Stimulated activated CD4-positive, alpha-beta T cell treated with anti-CD3 and anti-CD28 coated beads, TNF-alpha, amount 100 ng/mL, for 24 hours (primary cell): ENCODE results near the gene NELL1.
A peak's percentile ranks its signal among the peaks of the same experiment; 100 is the strongest.

Experiments used
- DNase-seq, 3 experiments: peaks; one replicate each; pipeline ENCODE4 v3.0.0-alpha.2; 2020; ENCODE audit warnings: low read depth in 3 of 3

NELL1 gene

GRCh38 chr11:20668844-20669819, at the start of gene NELL1:
Gene NELL1, plus strand, starts transcription at chr11:20669586.
- no peak for DNase-seq

- no peak for DNase-seq
Observed at GRCh38 chr11:20620988-20621387, 48.4 kb upstream of the NELL1 start.

GRCh38 chr11:20621679-20622078, 47.7 kb upstream of the NELL1 start:
- no peak for DNase-seq

GRCh38 chr11:20623252-20623651, 46.1 kb upstream of the NELL1 start:
- DNase-seq = no peak

GRCh38 chr11:20626279-20626678, 43.1 kb upstream of the NELL1 start:
- no peak for DNase-seq

- no peak for DNase-seq
Observed at GRCh38 chr11:20627026-20627425, 42.4 kb upstream of the NELL1 start.

GRCh38 chr11:20627701-20628100, 41.7 kb upstream of the NELL1 start:
- no peak for DNase-seq

- no peak for DNase-seq
Observed at GRCh38 chr11:20631519-20632168, 37.7 kb upstream of the NELL1 start.

- DNase-seq = no peak
Observed at GRCh38 chr11:20632169-20632532, 37.2 kb upstream of the NELL1 start.

- no peak for DNase-seq
Observed at GRCh38 chr11:20634044-20634443, 35.3 kb upstream of the NELL1 start.

- no peak for DNase-seq
Observed at GRCh38 chr11:20634781-20635180, 34.6 kb upstream of the NELL1 start.

GRCh38 chr11:20638074-20638473, 31.3 kb upstream of the NELL1 start:
- no peak for DNase-seq

- DNase-seq = no peak
Observed at GRCh38 chr11:20639688-20640087, 29.7 kb upstream of the NELL1 start.

- no peak for DNase-seq
Observed at GRCh38 chr11:20640401-20640800, 29.0 kb upstream of the NELL1 start.

GRCh38 chr11:20644360-20644759, 25.0 kb upstream of the NELL1 start:
- no peak for DNase-seq

GRCh38 chr11:20647976-20648565, 21.3 kb upstream of the NELL1 start:
- peak in 2 of 3 experiments; percentile 3 to 5 for DNase-seq

- DNase-seq = no peak
Observed at GRCh38 chr11:20652150-20652806, 17.1 kb upstream of the NELL1 start.

- no peak for DNase-seq
Observed at GRCh38 chr11:20654038-20654437, 15.3 kb upstream of the NELL1 start.

- DNase-seq = no peak
Observed at GRCh38 chr11:20656901-20657300, 12.5 kb upstream of the NELL1 start.

- DNase-seq = no peak
Observed at GRCh38 chr11:20658135-20658534, 11.3 kb upstream of the NELL1 start.

GRCh38 chr11:20661445-20661844, 7.9 kb upstream of the NELL1 start:
- DNase-seq = no peak

- DNase-seq = no peak
Observed at GRCh38 chr11:20661850-20662249, 7.5 kb upstream of the NELL1 start.
